ENCODE measurements around the gene BMP2K.
"Not testable (repeated sequence)": the region's sequence is repeated elsewhere in the genome, so short reads cannot be mapped to it uniquely, and the experiment has no call there.

The BMP2K gene

DNA sequence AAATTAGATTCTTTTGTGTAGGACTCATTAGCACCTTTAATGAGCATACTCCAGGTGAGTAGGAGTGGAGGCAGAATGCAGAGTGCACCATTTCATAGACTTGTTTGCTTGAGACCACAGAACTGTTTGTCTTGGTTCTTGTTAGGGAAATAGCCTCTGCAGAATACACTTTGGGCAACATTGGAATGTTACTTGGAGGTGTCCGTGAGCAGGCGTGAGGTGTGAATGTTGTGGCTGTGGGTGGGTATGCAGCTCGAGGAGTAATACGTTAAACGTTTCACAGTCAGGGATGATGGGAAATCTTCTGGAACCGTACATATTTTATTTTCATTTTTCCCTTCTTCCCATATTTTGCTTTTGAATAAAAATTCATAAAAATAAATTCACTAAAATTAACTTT is 131.5 kb downstream of the BMP2K start (continued):
- TF ChIP-seq, protein P1, sequence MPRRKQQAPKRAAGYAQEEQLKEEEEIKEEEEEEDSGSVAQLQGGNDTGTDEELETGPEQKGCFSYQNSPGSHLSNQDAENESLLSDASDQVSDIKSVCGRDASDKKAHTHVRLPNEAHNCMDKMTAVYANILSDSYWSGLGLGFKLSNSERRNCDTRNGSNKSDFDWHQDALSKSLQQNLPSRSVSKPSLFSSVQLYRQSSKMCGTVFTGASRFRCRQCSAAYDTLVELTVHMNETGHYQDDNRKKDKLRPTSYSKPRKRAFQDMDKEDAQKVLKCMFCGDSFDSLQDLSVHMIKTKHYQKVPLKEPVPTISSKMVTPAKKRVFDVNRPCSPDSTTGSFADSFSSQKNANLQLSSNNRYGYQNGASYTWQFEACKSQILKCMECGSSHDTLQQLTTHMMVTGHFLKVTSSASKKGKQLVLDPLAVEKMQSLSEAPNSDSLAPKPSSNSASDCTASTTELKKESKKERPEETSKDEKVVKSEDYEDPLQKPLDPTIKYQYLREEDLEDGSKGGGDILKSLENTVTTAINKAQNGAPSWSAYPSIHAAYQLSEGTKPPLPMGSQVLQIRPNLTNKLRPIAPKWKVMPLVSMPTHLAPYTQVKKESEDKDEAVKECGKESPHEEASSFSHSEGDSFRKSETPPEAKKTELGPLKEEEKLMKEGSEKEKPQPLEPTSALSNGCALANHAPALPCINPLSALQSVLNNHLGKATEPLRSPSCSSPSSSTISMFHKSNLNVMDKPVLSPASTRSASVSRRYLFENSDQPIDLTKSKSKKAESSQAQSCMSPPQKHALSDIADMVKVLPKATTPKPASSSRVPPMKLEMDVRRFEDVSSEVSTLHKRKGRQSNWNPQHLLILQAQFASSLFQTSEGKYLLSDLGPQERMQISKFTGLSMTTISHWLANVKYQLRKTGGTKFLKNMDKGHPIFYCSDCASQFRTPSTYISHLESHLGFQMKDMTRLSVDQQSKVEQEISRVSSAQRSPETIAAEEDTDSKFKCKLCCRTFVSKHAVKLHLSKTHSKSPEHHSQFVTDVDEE (CRISPR knock-in tag; IDR thresholded peaks at IDR 0.05), result no peak
- TF ChIP-seq ZFP30 (CRISPR knock-in tag; IDR thresholded peaks at IDR 0.05), result no peak

DNA sequence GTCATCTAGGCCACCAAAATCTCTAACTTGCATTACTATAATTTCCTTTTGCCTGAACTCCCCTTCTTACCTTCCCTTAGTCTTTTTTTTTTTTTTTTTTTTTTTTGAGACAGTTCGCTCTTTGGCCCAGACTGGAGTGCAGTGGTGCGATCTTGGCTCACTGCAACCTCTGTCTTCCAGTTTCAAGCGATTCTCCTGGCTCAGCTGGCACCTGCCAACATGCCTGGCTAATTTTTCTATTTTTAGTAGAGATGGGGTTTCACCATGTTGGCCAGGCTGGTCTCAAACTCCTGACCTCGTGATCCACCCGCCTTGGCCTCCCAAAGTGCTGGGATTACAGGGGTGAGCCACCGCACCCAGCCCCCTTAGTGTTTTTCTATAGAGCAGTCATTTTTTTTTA is 132.8 kb downstream of the BMP2K start:
- ATAC-seq, result not testable (repeated sequence)

DNA sequence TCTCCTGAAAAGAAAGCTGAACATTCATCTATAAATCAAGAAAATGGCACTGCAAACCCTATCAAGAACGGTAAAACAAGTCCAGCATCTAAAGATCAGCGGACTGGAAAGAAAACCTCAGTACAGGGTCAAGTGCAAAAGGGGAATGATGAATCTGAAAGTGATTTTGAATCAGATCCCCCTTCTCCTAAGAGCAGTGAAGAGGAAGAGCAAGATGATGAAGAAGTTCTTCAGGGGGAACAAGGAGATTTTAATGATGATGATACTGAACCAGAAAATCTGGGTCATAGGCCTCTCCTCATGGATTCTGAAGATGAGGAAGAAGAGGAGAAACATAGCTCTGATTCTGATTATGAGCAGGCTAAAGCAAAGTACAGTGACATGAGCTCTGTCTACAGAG is 134.5 kb downstream of the BMP2K start:
- no peak for ATAC-seq
- TF ChIP-seq, protein P2, sequence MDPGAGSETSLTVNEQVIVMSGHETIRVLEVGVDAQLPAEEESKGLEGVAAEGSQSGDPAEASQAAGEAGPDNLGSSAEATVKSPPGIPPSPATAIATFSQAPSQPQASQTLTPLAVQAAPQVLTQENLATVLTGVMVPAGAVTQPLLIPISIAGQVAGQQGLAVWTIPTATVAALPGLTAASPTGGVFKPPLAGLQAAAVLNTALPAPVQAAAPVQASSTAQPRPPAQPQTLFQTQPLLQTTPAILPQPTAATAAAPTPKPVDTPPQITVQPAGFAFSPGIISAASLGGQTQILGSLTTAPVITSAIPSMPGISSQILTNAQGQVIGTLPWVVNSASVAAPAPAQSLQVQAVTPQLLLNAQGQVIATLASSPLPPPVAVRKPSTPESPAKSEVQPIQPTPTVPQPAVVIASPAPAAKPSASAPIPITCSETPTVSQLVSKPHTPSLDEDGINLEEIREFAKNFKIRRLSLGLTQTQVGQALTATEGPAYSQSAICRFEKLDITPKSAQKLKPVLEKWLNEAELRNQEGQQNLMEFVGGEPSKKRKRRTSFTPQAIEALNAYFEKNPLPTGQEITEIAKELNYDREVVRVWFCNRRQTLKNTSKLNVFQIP (CRISPR knock-in tag; IDR thresholded peaks at IDR 0.05; ENCODE audit: borderline replicate concordance, low read depth), result no peak
- no peak for TF ChIP-seq CREB5 (CRISPR knock-in tag; IDR thresholded peaks at IDR 0.05; ENCODE audit: low read depth)
- TF ChIP-seq SNAI2 (CRISPR knock-in tag; IDR thresholded peaks at IDR 0.05), result no peak
- no peak for TF ChIP-seq ZFP30 (CRISPR knock-in tag; IDR thresholded peaks at IDR 0.05)
- TF ChIP-seq, protein P1 (CRISPR knock-in tag; IDR thresholded peaks at IDR 0.05), result no peak
- no peak for TF ChIP-seq ZNF8 (CRISPR knock-in tag; IDR thresholded peaks at IDR 0.05)
- no peak for TF ChIP-seq ESRRG (CRISPR knock-in tag; IDR thresholded peaks at IDR 0.05)
- no peak for TF ChIP-seq ZNF70 (CRISPR knock-in tag; IDR thresholded peaks at IDR 0.05)
- TF ChIP-seq TOX (CRISPR knock-in tag; IDR thresholded peaks at IDR 0.05; ENCODE audit: borderline replicate concordance), result no peak
- no peak for TF ChIP-seq BACH2 (CRISPR knock-in tag; IDR thresholded peaks at IDR 0.05; ENCODE audit: borderline replicate concordance)
- TF ChIP-seq CSDC2 (CRISPR knock-in tag; IDR thresholded peaks at IDR 0.05), result no peak
- no peak for TF ChIP-seq OSR1 (CRISPR knock-in tag; IDR thresholded peaks at IDR 0.05)
- no peak for TF ChIP-seq ZC3H10 (CRISPR knock-in tag; IDR thresholded peaks at IDR 0.05)
- TF ChIP-seq ARNTL (CRISPR knock-in tag; IDR thresholded peaks at IDR 0.05; ENCODE audit: borderline replicate concordance, low read depth), result no peak
- TF ChIP-seq ZNF565 (CRISPR knock-in tag; conservative IDR thresholded peaks at IDR 0.05; ENCODE audit: low read depth), result no peak
- TF ChIP-seq, protein P3, sequence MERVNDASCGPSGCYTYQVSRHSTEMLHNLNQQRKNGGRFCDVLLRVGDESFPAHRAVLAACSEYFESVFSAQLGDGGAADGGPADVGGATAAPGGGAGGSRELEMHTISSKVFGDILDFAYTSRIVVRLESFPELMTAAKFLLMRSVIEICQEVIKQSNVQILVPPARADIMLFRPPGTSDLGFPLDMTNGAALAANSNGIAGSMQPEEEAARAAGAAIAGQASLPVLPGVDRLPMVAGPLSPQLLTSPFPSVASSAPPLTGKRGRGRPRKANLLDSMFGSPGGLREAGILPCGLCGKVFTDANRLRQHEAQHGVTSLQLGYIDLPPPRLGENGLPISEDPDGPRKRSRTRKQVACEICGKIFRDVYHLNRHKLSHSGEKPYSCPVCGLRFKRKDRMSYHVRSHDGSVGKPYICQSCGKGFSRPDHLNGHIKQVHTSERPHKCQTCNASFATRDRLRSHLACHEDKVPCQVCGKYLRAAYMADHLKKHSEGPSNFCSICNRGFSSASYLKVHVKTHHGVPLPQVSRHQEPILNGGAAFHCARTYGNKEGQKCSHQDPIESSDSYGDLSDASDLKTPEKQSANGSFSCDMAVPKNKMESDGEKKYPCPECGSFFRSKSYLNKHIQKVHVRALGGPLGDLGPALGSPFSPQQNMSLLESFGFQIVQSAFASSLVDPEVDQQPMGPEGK (CRISPR knock-in tag; IDR thresholded peaks at IDR 0.05; ENCODE audit: borderline replicate concordance), result no peak
- no peak for TF ChIP-seq TCF4 (CRISPR knock-in tag; IDR thresholded peaks at IDR 0.05; ENCODE audit: borderline replicate concordance)
- no peak for TF ChIP-seq RARB (CRISPR knock-in tag; IDR thresholded peaks at IDR 0.05)
- TF ChIP-seq, protein P4, sequence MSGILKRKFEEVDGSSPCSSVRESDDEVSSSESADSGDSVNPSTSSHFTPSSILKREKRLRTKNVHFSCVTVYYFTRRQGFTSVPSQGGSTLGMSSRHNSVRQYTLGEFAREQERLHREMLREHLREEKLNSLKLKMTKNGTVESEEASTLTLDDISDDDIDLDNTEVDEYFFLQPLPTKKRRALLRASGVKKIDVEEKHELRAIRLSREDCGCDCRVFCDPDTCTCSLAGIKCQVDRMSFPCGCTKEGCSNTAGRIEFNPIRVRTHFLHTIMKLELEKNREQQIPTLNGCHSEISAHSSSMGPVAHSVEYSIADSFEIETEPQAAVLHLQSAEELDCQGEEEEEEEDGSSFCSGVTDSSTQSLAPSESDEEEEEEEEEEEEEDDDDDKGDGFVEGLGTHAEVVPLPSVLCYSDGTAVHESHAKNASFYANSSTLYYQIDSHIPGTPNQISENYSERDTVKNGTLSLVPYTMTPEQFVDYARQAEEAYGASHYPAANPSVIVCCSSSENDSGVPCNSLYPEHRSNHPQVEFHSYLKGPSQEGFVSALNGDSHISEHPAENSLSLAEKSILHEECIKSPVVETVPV (CRISPR knock-in tag; IDR thresholded peaks at IDR 0.05), result no peak
- no peak for TF ChIP-seq GLIS3 (CRISPR knock-in tag; IDR thresholded peaks at IDR 0.05)

Measured in SK-N-SH treated with all-trans-retinoic acid at 6 μM for 48 hours (cell line).